ENCODE data around the gene MTPN. TPM values are rescaled to one million over a fixed set of nuclear protein-coding genes. Genes with fewer than 3 reads are reported as not detected.
A peak's percentile ranks its signal among the peaks of the same experiment; 100 is the strongest.

MTPN gene, protein sequence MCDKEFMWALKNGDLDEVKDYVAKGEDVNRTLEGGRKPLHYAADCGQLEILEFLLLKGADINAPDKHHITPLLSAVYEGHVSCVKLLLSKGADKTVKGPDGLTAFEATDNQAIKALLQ
- 120 and 124 TPM in 2 replicates for total RNA-seq

DNA sequence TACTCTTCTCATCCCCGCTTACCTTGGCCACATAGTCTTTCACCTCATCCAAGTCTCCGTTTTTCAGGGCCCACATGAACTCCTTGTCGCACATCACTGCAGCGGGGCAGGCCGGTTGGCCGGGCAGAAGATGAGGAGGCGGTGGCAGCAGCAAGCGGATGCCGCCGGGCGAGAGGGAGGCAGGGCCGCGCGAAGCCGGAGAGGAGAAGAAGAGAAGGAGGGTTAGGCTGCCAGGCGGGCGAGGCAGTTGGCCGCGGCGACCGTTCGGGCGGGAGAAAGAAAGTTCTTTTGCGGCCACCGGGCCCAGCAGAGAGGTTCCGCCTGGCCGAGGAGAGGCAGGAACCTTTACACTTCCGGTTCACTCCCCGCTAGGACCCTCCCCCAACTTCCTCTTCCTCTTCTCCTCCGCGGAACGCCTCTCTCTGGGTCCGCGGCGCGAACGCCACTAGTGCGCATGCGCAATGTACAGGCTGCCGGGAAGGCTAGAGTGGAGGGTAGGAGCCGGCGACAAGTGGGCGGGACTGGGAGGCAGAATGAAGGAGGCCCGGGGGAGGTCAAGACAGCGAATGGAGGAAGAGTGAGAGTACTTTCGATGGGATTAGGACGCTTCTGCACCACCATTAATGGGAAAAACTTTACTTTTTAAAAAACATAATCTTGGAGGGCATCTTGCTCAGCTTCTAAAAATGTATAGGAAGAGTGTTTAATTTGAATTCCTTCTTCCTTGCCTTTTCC, at the start of gene MTPN:
MTPN (minus strand) TSS at position 353 of the 735 bp plus-strand sequence; CDS start at position 94, 259 bp downstream.
- no peak for TF ChIP-seq CTCF (conservative IDR thresholded peaks at IDR 0.05; ENCODE audit: low read depth, low read length)
- DNase-seq (ENCODE audit: low read depth) = peak; percentile 42
- H3K4me3 ChIP-seq (ENCODE audit: low read depth, low read length) = peak within 1 kb of the TSS; percentile 89

GRCh38 chr7:136026209-136026608, 49.0 kb upstream of the MTPN start:
- DNase-seq (ENCODE audit: low read depth) = no peak
- no peak overlapping the region for H3K4me3 ChIP-seq (ENCODE audit: low read depth, low read length)
- no peak for TF ChIP-seq CTCF (conservative IDR thresholded peaks at IDR 0.05; ENCODE audit: low read depth, low read length)

DNA sequence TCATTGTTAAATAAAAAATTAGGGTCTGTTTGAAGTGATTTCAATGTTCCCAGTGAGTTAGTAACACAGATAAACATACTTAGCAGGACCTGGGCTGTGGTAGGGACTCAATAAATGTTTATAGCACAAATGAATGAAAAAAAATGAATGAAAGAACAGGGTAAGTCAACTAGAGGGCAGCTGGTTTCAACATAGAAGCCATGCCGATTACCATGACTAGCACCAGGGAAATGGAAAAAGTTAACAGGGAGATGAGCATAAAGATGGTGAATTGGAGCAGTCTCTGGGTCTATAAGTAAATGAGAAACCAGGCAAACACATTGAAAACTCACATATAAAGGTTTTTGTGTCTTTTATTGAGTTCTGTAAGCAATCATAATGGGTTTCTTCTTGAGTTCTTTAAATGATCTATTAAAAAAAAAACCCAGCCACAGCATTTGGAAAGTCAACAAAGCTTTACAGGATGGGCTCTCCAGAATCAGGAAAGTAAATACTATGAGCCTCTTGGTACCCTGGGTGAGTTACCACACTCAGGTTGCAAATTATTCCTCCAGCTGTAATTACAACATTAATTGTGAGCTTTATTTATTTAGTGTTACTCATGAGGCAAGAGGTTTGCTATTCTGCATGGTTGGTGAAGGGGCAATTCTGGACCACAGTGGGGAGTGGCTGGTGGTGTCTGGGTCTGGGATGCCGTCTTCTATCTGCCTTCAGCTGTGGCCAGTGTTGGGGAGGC, 46.1 kb upstream of the MTPN start:
- no peak for DNase-seq (ENCODE audit: low read depth)
- H3K4me3 ChIP-seq (ENCODE audit: low read depth, low read length) = no peak overlapping the region
- no peak for TF ChIP-seq CTCF (conservative IDR thresholded peaks at IDR 0.05; ENCODE audit: low read depth, low read length)

DNA sequence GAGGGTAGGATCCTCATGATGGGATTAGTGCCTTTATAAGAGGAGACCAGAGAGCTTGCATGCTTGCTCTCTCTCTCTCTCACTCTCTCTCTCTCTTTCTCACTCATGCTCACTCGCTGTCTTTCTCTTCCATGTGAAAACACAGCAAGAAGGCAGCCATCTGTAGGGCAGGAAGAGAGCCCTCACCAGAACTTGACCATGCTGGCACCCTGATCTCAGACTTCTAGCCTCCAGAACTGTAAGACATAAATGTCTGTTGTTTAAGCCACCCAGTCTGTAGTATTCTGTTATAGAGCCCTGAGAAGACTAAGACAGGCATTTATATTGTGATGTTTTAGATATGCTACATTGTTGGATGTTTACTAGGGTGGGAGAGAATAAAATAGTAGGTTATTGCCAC, 43.4 kb upstream of the MTPN start:
- DNase-seq (ENCODE audit: low read depth) = no peak
- no peak overlapping the region for H3K4me3 ChIP-seq (ENCODE audit: low read depth, low read length)
- TF ChIP-seq CTCF (conservative IDR thresholded peaks at IDR 0.05; ENCODE audit: low read depth, low read length) = no peak

GRCh38 chr7:136018104-136018503, 40.9 kb upstream of the MTPN start:
- TF ChIP-seq CTCF (conservative IDR thresholded peaks at IDR 0.05; ENCODE audit: low read depth, low read length) = no peak
- no peak for DNase-seq (ENCODE audit: low read depth)
- H3K4me3 ChIP-seq (ENCODE audit: low read depth, low read length) = no peak overlapping the region

DNA sequence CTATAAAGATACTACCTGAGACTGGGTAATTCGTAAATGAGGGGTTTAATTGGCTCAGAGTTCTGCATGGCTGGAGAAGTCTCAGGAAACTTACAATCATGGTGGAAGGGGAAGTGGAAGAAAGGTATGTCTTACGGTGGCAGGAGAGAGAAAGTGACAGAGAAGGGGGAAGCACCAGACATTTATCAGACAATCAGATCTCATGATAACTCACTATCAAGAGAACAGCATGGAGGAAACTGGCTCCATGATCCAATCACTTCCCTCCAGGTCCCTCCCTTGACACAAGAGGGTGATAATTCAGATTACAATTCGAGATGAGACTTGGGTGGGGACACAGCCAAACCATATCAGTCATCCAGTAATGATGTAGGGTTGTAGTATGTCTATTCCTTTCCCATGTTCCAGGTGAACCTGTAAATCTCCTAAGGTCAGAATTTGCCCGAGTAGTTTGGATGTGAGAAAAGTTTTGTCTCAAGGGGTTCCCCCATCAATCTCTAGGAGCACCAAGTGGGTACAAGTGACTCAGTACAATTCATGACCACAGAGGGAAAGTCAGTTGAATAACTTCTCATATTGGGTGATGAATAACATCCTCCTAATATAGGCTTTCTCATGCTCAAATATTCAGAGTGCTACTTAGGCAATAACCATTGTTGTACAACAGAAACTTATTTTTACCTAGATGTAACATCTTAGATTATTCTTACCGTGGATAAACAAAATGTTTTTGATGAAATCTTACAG, 39.7 kb upstream of the MTPN start:
- DNase-seq (ENCODE audit: low read depth) = no peak
- H3K4me3 ChIP-seq (ENCODE audit: low read depth, low read length) = no peak overlapping the region
- TF ChIP-seq CTCF (conservative IDR thresholded peaks at IDR 0.05; ENCODE audit: low read depth, low read length) = no peak

All from epithelial cell of proximal tubule (primary cell).